K562 (cell line): ENCODE data around the gene KCNK2.

Experiments used
- BRCA1 ChIP-seq, 2 experiments: fragments of 450-650 bp in 1 of 2; sonication (generic) in 1 of 2; formaldehyde crosslinking in 1 of 2; IDR thresholded peaks; 2 replicates each; pipeline versions ENCODE4 v1.5.0 to v1.6.1; 2017 to 2020; ENCODE audit warnings: mild to moderate bottlenecking in 1 of 2, missing genetic modification reagents in 1 of 2
- EP300 ChIP-seq: IDR thresholded peaks from 2 replicates; pipeline ENCODE4 v1.6.1; 2012; ENCODE audit warnings: low read length, improper control_type of control experiment
- POLR2A ChIP-seq: fragments of 450-650 bp; conservative IDR thresholded peaks from 2 replicates; pipeline ENCODE4 v1.6.1; 2016
- RNF2 ChIP-seq: sonication (generic); IDR thresholded peaks from 2 replicates; pipeline ENCODE4 v1.6.1; 2016
- SRSF1 ChIP-seq: fragments of 200-400 bp; formaldehyde crosslinking; IDR thresholded peaks from 2 replicates; pipeline ENCODE4 v1.6.1; 2017; ENCODE audit warnings: mild to moderate bottlenecking, low read depth, low read length, moderate library complexity

DNA sequence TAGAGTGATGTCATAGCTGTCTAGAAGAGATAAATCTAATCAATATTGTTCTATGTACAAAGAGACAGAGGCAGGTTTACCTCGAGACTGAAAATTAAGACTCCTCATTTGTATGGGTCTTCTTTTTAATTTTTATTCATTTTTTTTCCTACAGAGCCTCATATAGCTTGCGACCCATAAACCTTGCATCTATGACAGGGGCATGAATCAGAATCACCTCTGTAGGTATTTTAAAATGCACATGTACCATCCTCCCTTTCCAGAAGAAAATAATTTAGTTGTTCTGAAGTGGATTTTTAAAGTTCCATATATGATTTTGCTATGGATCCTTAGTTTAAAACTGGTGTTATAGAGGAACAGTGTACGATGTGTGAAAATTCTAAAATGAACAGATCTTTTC is 64.5 kb downstream of the KCNK2 start:
- TF ChIP-seq SRSF1 (no peak), BRCA1 (IDR thresholded peaks at IDR 0.05) (no peak), BRCA1 (CRISPR knock-in tag; IDR thresholded peaks at IDR 0.05) (no peak), EP300 (no peak), POLR2A (no peak), RNF2 (no peak)
